Posterior vena cava (tissue), 2 donors: ENCODE data around the gene RAPGEF2. TPM values are rescaled to one million over a fixed set of nuclear protein-coding genes. Genes with fewer than 3 reads are reported as not detected.
"Not testable (repeated sequence)": the region's sequence is repeated elsewhere in the genome, so short reads cannot be mapped to it uniquely, and the experiment has no call there.

Experiments
- DNase-seq: peaks from one replicate; pipeline ENCODE4 v3.0.0-alpha.2; 2020; ENCODE audit warnings: low spot score
- intact Hi-C, 2 donors: fragments of 100-400 bp; cut with DNase I; formaldehyde crosslinking; loops; one replicate each; pipeline versions ENCODE4 v1.14.1 to v1.14.2; 2022 to 2023
- total RNA-seq, 2 donors: library from RNA; stranded (reverse); fragmentation: NEBNext Ultra II Directional; extraction: Animal tissue kit (Norgen Biotek cat#: 25700); gene quantifications; one replicate each; pipeline ENCODE4 v1.2.1, GENCODE V29; 2021
- donor health status: DM: yes; HTN: yes; CAD: no.
- donor health status: DM: yes; HTN: yes; CAD: no.

The RAPGEF2 gene
- total RNA-seq, 2 donors from 2014 or later: 25.6 to 28.2 TPM

DNA sequence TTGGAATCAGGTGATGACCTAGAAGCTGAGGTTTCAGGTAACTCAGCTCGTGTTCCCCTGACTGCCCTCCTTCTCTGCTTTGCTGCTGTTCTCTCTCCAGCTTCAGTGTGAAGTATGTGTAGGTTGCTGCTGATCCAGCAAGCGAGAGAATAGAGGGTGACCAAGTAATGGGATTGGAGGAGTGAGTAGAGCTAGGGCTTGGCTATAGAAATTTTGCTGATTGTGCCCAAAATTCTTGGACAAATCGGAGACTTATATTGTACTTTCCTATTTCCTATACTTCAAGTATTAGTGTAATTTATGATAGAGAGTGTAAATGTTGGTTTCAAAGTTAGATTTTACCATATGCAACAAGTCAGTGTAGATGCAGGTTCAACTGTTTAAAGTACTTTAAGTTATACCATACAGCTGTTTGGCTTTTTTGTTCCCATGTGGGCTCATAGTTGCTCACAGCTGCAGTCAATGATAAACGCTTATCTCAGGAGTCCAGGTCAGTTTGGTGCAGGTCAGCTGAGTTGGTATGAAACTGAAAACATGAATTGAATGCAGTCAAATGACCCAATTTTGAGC lies 48.0 kb downstream of the RAPGEF2 start:
- DNase-seq: no peak
- intact Hi-C loops: no loop called here

DNA sequence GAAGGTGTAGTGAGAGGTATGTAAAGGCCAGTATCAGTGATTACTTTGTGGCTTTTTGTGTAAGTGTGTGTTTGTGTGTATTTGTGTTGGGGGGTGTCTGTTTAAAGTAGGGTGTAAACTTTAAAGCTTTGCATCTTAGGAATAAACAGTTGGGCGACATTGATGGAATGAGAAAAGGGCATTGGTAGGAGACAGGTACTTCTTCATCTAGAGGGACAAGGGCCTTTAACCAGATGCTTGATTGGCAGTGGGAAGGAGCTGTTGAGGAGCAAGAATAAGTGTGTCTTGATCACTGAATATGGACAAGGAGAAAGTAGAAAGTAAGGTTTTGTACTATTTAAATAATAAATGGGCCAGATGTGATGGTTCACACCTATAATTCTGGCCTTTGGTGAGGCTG lies 48.8 kb downstream of the RAPGEF2 start:
- no peak for DNase-seq

GRCh38 chr4:159152181-159152580 lies 49.3 kb downstream of the RAPGEF2 start:
- intact Hi-C loops: no loop called here

More for the DNA sequence above, 48.8 kb downstream of the RAPGEF2 start:
- intact Hi-C loops: no loop called here

GRCh38 chr4:159153669-159154068 lies 50.8 kb downstream of the RAPGEF2 start:
- intact Hi-C loops: no loop called here
- no peak for DNase-seq

More at GRCh38 chr4:159152181-159152580, 49.3 kb downstream of the RAPGEF2 start:
- DNase-seq: no peak

DNA sequence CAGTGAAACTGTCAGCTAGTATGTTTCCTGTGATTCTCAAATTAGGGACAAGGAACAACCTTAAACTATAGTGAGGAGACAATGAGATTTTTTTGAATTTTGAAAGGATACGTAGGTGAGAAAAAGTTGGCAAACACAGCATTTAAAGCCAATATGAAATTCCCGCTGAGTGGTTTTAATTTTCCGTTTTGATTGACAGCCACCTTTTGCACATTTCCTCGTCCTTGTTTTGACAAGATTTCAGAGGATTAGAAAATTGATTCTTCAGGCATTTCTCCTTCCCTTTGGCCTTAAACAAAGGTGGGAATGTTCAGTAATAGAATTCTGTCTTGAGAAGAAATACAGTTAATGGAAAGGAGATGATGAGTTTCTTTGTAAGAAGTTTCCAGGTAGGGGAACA lies 52.2 kb downstream of the RAPGEF2 start:
- DNase-seq: no peak
- intact Hi-C loops: no loop called here

DNA sequence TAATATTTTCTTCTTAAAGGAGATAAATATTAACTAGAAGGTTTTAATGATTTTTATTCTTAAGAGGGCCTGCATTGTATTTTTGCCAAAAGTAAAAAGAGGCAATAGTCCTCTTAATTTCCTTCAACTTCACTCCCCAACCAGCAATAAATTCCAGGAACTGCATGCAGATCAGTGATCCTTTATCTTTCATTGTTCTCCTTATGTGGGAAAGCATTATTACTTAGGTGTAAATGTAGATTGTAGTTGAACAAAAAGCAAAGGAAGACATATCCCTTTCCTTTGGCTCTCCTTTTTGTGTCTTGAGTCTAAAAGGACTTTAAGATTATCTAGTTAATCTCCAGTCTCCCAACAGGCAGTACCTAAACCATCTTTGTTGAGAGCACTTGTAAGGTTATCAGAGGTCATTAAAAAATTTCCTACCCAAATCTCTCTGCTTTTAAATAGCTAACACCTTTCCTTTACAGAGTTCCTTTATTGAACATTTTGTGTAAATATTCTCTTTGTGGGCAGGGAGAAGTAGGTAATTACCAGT lies 55.3 kb downstream of the RAPGEF2 start:
- no peak for DNase-seq
- intact Hi-C loops: no loop called here

DNA sequence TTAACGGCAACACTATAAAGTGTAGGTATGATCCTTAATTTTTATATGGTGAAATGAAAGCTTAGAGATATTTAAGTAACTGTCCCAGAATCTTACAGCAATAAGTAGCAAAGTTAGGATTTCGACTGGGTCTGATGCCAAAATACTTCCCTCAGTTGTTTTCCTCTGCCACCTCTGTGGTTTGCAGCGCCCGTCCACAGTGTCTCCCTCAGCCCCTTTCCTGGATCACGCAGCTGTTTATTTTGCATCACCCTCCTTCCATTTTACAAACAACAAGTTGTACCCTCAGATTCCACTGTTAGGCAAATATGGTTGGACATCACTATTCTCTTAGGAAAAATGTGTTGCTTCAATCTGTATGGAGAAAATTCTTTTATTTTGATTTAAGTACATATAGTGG lies 56.1 kb downstream of the RAPGEF2 start:
- no peak for DNase-seq
- intact Hi-C loops: no loop called here

GRCh38 chr4:159159611-159160010 lies 56.7 kb downstream of the RAPGEF2 start:
- no peak for DNase-seq
- intact Hi-C loops: no loop called here

DNA sequence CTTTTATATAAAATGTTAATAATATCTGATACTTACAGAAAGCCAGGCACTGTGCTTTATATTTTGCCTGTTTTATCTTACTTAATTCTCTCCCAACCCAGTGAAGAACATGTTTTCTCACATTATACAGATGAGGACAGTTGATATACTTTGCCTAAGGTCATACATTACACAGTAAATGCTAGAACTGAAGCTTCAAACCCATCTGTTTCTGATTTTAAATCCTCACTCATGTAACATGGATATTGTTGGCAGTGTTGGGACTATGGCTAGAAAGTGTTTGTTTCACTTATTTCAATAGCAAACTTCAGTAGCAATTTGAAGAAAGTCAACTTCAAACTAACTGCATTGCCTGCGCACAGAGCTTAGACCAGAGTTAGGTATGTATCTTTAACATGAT lies 57.4 kb downstream of the RAPGEF2 start:
- DNase-seq: no peak
- intact Hi-C loops: no loop called here

- intact Hi-C loops, DNase-seq: not testable (repeated sequence)
These were observed 58.6 kb downstream of the RAPGEF2 start for GRCh38 chr4:159161436-159161835.

- intact Hi-C loops: no loop called here
These were observed 59.7 kb downstream of the RAPGEF2 start for GRCh38 chr4:159162576-159162975.

DNA sequence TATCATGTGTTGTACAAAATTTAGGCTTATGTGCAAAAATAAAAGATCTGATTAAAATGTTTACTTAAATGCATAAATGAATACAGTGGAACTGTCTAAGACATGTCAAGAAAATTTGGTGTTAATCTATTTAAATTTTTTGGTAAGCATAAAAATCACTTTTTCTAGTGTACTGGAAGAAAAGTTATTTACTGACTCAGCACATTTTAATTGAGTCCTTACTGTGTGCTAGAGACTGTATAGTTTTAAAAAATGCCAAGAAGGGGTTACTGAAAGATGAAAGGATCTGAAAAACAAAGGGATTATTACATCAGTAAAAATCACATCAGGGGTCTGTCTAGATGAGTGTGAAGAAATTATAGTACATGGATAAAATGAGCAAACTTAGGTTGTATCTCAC lies 60.6 kb downstream of the RAPGEF2 start:
- DNase-seq: no peak
- intact Hi-C loops: no loop called here

More at GRCh38 chr4:159162576-159162975, 59.7 kb downstream of the RAPGEF2 start:
- no peak for DNase-seq

DNA sequence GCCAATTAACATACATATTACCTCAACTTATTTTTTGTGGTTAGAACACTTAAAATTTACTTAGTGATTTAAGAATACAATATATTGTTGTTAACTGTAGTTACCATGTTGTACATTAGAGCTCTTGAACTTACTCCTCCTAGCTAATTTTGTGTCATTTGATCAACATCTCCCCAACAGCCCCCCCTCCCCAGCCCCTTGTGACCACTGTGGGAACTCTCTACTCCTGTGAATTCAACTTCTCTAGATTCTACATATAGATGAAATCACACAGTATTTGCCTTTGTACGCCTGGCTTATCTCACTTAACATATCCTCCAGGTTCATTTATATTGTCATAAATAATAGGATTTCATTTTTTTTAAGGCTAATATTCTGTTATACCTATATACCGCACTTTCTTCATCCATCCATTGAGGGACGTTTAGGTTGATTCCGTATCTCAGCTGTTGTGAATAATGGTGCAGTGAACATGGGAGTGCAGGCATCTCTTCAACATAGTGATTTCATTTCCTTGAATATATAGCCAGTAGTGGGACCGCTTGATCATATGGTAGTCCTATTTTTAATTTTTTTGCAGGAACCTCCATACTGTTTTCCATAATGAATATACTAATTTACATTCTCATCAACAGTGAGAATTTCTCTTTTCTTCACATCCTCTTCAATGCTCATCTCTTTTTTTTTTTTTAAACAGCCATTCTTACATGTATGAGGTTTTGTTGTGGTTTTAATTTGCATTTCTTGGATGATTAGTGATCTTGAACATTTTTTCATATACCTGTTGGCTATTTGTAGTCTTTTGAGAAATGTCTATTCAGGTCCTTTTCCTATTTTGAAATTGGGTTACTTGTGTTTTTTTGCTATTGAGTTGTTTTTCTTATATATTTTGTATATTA lies 66.8 kb downstream of the RAPGEF2 start:
- DNase-seq: no peak
- intact Hi-C loops: loop anchor here in 1 of 2 donors (10.0 kb wide), 1 partner anchor 295 kb away; no protein-coding TSS in a partner anchor

GRCh38 chr4:159171287-159171686 lies 68.4 kb downstream of the RAPGEF2 start:
- no peak for DNase-seq
- intact Hi-C loops: loop anchor here in 1 of 2 donors (10.0 kb wide), 1 partner anchor 296 kb away; no protein-coding TSS in a partner anchor

DNA sequence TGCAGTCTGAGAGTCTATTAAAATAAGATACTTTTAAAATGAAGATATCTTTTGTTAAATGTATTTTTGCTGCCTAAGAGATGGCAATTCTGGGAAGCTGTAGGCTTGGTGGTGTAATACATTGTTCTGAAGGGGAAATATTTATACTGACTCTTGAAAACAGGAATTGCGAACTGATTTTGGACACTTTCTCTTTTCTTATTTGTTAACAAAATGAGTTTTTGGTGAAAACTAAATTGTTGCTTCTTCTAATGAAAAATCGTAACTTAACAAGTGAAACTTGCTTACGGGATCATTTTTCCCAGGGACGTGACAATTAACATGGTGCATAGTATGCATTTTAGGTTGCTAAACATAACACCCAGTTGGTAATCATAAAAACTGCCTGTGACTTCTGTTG lies 71.0 kb downstream of the RAPGEF2 start:
- intact Hi-C loops: loop anchor here in 1 of 2 donors (10.0 kb wide), 1 partner anchor 299 kb away; no protein-coding TSS in a partner anchor

GRCh38 chr4:159174645-159175084 lies 71.8 kb downstream of the RAPGEF2 start:
- intact Hi-C loops: loop anchor here in 1 of 2 donors (10.0 kb wide), 1 partner anchor 300 kb away; no protein-coding TSS in a partner anchor
- DNase-seq: no peak

More for the DNA sequence above, 71.0 kb downstream of the RAPGEF2 start:
- no peak for DNase-seq

- DNase-seq: peak; percentile 81
- intact Hi-C loops: loop anchor here in 1 of 2 donors (10.0 kb wide), 1 partner anchor 301 kb away; no protein-coding TSS in a partner anchor
These were observed 72.5 kb downstream of the RAPGEF2 start for GRCh38 chr4:159175085-159175988.

- intact Hi-C loops: loop anchor here in 1 of 2 donors (10.0 kb wide), 1 partner anchor 301 kb away; no protein-coding TSS in a partner anchor
- no peak for DNase-seq
These were observed 73.1 kb downstream of the RAPGEF2 start for GRCh38 chr4:159175989-159176375.
